AG08396 (cell line): ENCODE data around the gene VHLL.

Source experiments
- DNase-seq: peaks from one replicate; pipeline ENCODE4 v3.0.0; 2012; ENCODE audit warnings: low spot score, mixed read lengths

VHLL gene

DNA sequence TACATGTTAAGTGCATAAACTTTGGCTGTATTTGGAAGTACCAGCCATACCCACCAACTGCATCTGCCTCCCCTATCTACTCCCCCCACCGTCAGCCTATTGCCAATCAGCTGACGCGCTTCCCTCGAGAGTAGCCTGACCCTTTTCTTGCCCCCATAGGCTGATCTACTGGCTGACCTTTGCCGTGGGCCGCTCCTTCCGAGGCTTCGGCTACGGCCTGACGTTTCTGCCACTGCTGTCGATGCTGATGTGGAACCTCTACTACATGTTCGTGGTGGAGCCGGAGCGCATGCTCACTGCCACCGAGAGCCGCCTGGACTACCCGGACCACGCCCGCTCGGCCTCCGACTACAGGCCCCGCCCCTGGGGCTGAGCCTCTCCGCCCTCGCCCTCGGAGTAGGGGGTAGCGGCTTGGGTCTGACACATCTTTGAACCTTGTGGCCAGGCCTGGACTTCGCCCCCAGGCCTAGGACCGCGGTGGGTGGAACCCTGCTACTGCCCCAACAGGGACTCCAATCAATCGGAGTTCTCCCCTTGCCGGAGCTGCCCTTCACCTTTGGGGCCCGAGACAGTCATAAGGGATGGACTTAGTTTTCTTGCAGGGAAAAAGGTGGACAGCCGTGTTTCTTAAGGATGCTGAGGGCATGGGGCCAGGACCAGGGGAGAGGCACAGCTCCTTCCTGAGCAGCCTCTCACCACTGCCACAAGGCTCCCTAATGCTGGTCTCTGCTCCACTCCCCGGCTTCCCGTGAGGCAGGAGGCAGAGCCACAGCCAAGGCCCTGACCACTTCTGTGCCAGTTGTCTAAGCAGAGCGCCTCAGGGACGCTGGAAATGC, 7.7 kb downstream of the VHLL start:
- DNase-seq: peak; percentile 92

GRCh38 chr1:156289857-156290256, 9.2 kb downstream of the VHLL start:
- no peak for DNase-seq

- no peak for DNase-seq
Observed at GRCh38 chr1:156286061-156286460, 13.0 kb downstream of the VHLL start.

DNA sequence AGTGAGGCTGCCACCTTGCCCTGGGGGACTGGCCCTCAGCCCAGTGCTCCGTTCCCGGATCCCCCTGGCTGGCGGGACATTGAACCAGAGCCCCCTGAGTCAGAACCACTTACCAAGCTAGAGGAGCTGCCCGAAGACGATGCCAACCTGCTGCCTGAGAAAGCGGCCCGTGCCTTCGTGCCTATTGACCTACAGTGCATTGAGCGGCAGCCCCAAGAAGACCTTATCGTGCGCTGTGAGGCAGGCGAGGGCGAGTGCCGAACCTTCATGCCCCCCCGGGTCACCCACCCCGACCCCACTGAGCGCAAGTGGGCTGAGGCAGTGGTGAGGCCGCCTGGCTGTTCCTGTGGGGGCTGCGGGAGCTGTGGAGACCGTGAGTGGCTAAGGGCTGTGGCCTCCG, 13.7 kb downstream of the VHLL start:
- DNase-seq: no peak

DNA sequence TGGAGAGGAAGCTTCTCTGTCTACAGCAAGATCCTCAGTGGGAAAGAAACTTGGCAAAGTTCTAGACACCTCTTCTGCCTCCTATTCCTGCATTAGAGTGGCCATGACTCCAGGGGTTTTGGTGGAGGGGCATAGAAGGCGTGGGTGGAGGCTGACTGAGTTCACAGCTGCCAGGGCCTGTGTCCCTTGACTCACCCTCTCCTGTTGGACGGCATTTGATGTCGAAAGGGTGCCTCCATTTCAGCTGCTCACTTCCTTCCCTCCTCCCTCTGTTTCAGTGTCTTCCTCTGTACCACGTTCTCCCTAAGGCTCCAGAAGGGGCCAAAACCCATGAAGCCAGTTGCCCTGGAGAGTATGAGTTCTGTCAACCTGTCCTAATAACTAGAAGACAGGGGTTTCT, 14.3 kb downstream of the VHLL start:
- DNase-seq: no peak

DNA sequence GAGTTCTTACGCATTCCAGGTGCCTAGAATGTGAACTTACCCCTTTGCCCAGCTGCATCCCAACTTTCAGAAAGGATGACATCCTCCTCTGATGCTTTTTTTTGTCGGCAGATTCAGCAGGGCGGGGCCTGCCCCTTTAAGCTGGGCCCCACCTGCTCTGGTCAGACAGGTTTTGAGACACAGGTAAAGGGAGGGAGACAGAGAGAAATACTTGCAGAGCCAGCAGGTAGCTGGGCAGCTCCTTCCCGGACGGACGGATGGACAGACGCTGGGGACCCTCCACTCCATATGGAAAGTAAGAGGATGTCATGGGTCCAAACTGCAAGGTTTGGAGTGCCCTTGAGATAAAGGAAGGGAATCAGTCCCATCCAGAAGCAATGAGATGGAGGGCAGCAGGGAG, 15.0 kb downstream of the VHLL start, which contains the start of gene TMEM79:
TMEM79 (plus strand) TSS at position 214 of the 400 bp plus-strand sequence. CDS start 902 bp downstream, outside the sequence.
- DNase-seq: no peak

- DNase-seq: no peak
Observed at GRCh38 chr1:156283521-156283920, 15.6 kb downstream of the VHLL start.

DNA sequence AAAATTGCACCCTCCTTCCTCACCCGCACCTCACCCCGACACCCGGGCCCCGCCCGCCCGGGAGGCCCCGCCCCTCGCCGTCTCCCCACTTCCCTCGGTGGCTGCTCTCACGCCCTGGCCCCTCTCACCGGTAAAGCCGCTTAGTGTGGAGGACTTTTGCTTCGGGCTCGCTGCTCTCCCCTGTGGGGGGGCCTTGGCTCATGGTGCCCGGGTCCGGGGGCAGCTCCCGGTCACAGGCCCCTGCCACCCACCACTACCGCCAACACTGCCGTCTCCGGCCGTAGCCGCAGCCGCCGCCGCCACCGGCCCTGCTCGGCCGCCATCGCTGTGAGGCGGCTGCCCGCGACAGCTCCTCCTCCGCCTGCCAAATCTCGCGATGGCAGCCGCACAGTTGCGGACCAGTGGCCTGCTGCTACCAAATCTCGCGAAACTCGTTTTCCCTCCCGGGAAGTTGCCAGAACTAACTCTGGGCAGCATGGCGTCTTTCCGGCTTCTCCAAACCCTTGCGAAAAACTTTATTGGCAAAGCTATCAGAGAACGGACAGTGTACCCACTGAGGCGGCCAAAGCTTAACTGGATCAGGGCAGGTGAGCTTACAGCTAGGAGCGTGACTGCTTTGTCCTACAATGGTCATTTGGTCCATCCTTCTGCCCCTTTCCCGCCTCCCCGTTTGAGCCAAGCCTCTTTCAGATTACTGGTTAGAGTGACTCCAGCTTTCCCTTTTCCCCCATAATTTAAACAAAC, 16.5 kb downstream of the VHLL start, which contains the start of gene SMG5:
SMG5 (minus strand) TSS at position 347 of the 744 bp plus-strand sequence; CDS start at position 202, 145 bp downstream.
- peak; percentile 97 for DNase-seq

DNA sequence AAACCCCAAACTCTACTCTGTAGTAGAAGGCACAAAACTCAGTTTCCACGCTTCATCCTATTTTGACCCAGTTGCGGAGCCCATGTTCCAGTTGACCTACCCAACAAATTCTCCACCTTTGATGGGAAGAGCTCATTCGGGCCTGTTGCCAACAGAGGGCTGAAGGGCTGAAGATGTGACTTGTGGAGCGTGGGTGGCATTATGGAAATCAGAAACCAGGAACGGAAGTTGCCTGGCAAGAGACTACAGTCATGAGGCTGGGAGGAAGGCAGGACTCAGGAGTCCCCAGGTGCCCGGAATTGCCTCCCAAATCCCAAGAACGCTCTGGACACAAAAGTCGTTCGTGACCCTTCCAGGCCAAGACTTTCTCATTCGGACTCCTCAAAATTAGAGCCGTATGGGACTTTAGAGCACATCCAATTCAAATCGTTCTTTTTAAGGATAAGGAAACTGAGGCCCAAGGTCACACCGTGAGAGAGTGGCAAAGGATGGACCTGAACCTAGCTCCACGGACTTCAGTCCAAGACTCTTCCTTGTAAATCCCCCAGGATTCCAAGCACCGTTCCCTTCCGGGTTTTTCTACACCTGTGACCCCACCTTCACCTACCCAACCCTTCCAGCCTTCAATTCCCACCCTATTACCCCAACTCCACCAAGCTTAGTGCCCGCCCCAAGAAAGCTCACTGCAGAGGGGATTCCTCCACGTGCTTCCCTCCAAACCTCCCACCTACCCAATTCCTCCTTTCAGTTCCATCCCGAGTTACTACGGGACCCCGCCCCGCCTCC, 17.2 kb downstream of the VHLL start:
- DNase-seq: no peak

DNA sequence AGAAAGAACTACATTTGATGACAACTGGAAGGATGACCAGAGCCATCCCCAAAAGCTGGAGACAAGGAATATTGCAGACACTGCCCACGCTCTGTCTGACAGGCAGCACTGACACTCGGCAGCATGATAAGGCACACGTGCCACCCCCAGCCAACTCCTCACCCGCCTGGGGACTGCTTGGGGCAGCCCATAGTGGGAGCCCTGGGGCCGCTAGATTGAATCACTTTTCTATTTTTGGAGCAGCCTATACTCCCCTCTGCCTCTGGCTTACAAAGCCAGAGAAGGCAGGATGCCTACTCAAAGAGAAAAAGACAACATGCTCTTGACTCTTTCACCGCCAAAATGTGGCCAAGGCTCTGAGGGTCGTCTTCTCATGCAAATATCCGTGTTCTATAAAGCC, 17.8 kb downstream of the VHLL start:
- peak; percentile 66 for DNase-seq

- no peak for DNase-seq
Observed at GRCh38 chr1:156279837-156280236, 19.3 kb downstream of the VHLL start.

DNA sequence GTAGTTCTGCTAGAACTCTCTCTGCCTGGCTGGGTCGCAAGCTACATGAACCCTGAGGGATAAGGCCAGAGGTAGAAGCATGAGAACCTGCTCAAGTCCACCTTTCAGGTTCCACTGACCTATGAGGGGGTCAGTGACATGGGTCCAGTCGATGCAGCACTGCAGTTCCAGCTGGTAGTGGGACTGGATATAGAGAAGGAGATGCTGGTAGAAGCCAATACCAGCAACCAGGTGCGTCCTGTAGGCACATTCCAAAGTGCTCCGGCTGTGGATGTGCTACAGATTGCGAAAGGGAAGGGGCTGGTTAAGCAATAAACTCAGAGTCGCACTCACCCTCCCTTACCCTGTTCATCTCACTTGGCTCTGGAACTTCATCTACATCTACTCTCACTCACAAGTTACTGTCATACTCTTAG, 22.1 kb downstream of the VHLL start:
- DNase-seq: no peak

GRCh38 chr1:156276532-156276931, 22.6 kb downstream of the VHLL start:
- DNase-seq: no peak

DNA sequence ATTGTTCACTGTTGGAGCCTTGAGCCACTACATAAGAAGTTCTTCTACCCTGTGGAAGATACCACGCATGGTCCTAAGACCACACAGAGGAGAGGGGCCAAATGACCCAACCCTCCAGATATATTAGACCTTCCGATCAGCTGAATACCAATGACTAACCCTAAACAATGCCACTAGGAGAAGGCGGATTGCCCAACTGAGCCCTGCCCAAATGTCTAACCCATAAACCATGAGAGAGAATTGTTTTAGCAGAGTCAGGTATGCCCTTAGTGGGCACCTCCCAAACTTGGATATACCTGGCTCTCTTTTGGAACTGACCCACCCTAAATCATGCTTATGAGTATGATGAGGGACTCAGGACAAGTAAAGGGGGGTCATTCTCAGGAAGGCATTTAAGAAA, 28.8 kb downstream of the VHLL start:
- DNase-seq: no peak

- no peak for DNase-seq
Observed at GRCh38 chr1:156268336-156268735, 30.8 kb downstream of the VHLL start.

DNA sequence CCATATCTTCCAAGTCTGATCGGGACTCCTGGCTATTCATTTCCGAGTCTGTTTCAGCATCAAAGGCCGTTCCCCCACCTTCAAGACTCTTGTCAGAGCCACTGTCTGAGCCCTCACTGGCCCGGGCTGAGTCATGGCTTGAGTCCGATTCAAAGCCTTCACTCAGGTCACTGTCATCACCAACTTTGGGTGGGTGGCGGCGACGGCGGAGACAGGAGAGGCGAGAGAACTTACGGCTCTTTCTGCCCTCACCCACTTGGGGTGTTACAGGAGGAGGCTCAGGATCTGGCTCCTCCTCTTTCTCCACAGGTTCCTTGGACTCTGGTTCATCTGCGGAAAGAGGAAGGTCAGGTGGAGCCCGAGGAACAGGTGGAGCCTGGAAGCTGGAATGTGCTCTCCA, 33.1 kb downstream of the VHLL start:
- DNase-seq: no peak

GRCh38 chr1:156263288-156263655, 35.8 kb downstream of the VHLL start:
- no peak for DNase-seq

- peak; percentile 81 for DNase-seq
Observed at GRCh38 chr1:156262461-156263287, 36.4 kb downstream of the VHLL start.

DNA sequence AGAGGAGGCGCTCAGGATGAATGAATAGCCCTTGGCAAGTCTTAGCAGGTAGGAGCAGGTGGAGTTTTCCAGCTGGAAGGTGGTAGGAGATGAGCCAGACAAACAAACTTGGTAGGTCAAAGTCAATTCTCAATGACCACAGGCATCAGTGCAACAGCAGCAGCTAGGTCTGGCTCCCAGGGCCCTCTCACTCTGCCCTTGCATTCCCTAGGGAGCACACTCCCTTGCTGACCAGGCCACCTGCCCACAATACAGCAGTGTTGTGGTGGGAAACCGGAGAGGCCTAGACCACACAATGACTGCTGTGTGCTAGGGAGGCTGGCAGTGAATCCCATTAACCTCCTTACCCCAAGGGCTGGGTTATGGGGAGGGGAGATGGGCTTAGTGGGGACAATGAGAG, 38.2 kb downstream of the VHLL start:
- DNase-seq: no peak

GRCh38 chr1:156259805-156260204, 39.3 kb downstream of the VHLL start:
- no peak for DNase-seq

- DNase-seq: no peak
Observed at GRCh38 chr1:156258859-156259258, 40.2 kb downstream of the VHLL start.

GRCh38 chr1:156257711-156258110, 41.4 kb downstream of the VHLL start:
- DNase-seq: no peak
